ENCODE results near the gene WSCD2. TPM values are rescaled to one million over a fixed set of nuclear protein-coding genes. Genes with fewer than 3 reads are reported as not detected.

WSCD2 gene
- polyA plus RNA-seq, 1 donor from 2014 or later, result 5.8 TPM

DNA sequence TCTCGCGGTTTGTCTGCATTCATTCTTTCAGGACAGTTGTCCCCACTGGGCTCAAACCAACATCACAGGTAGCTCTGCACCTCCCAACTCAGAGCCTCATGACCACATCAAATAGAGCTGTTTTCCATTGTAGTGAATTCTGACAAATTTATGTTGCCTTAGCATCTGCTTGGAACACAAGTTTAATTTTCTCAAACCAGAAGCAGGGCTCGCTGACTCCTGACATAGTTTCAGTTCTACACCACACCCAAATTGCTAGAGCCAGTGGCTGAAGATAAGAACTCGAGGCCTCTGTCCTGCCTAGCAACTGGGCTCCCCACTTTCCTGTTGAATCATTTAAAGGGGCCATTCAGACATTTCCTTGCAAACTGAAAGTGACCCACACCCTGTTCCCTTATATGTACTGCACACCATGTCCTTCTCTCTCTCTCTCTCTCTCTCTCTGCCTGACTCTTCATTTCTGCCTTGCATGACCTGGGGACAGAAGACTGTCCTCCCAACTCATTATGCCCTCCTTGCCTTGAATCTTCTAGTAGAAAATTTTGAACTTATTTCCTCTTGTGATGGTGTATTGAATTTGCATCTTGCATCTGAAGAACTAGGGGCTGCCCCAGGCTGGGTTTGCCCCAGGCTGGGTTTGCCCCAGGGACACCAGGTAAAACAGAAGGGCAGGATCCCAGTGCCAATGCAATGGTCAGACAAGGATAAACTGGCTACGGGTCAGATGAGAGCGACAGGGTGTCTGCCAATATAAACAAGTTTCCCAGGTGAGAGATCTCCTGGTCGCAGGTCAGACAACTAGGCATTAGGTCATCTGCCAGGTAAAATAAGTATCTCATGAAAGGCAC lies 9.7 kb upstream of the WSCD2 start:
- no peaks in the 10 kb centered on the region for H3F3A ChIP-seq (ENCODE audit: insufficient read depth, low read length, poor library complexity, severe bottlenecking)
- H3K4me3 ChIP-seq (ENCODE audit: low read length), result no peak overlapping the region
- H3K27ac ChIP-seq (ENCODE audit: low read length), result no peak overlapping the region
- H2AFZ ChIP-seq (ENCODE audit: low read depth, low read length), result no peak overlapping the region
- no peaks in the 10 kb centered on the region for H3K79me2 ChIP-seq (replicated peaks; ENCODE audit: insufficient read depth, low read length)
- H3K27me3 ChIP-seq (ENCODE audit: insufficient read depth, low read depth, low read length), result no peaks in the 10 kb centered on the region
- H4K20me1 ChIP-seq (ENCODE audit: insufficient read depth), result no peaks in the 10 kb centered on the region
- no peak overlapping the region for H3K4me2 ChIP-seq (ENCODE audit: low read length)
- no peaks in the 10 kb centered on the region for H3K9me3 ChIP-seq (ENCODE audit: low read length)
- H3K9me2 ChIP-seq (ENCODE audit: insufficient read depth, low read length), result no peaks in the 10 kb centered on the region
- TF ChIP-seq CTCF (IDR thresholded peaks at IDR 0.05; ENCODE audit: poor library complexity, severe bottlenecking), result no peak
- H3K9ac ChIP-seq (ENCODE audit: low read length), result no peak overlapping the region
- H3K36me3 ChIP-seq (ENCODE audit: insufficient read depth, low read length), result no peaks in the 10 kb centered on the region

GRCh38 chr12:108119974-108120862 lies 8.9 kb upstream of the WSCD2 start:
- TF ChIP-seq CTCF (IDR thresholded peaks at IDR 0.05; ENCODE audit: poor library complexity, severe bottlenecking), result no peak
- TF ChIP-seq EZH2 (IDR thresholded peaks at IDR 0.05; ENCODE audit: borderline replicate concordance, insufficient read depth, low read length, poor library complexity, severe bottlenecking), result no peak
- TF ChIP-seq POLR2AphosphoS5 (IDR thresholded peaks at IDR 0.05), result no peak
- TF ChIP-seq MXI1 (conservative IDR thresholded peaks at IDR 0.05; ENCODE audit: poor library complexity, severe bottlenecking), result no peak
- TF ChIP-seq EP300 (conservative IDR thresholded peaks at IDR 0.05; ENCODE audit: poor library complexity, severe bottlenecking), result no peak
- TF ChIP-seq TAF1 (IDR thresholded peaks at IDR 0.05; ENCODE audit: low read depth), result no peak
- no peak for TF ChIP-seq SMC3 (conservative IDR thresholded peaks at IDR 0.05; ENCODE audit: poor library complexity)
- no peaks in the 10 kb centered on the region for H3K9me2 ChIP-seq (ENCODE audit: insufficient read depth, low read length)
- no peaks in the 10 kb centered on the region for H3K36me3 ChIP-seq (ENCODE audit: insufficient read depth, low read length)
- H3K27ac ChIP-seq (ENCODE audit: low read length), result no peak overlapping the region
- no peaks in the 10 kb centered on the region for H3K79me2 ChIP-seq (replicated peaks; ENCODE audit: insufficient read depth, low read length)
- H3K27me3 ChIP-seq (ENCODE audit: insufficient read depth, low read depth, low read length), result no peaks in the 10 kb centered on the region
- no peak overlapping the region for H3K9ac ChIP-seq (ENCODE audit: low read length)
- H4K20me1 ChIP-seq (ENCODE audit: insufficient read depth), result no peaks in the 10 kb centered on the region
- no peak overlapping the region for H3K4me3 ChIP-seq (ENCODE audit: low read length)
- no peaks in the 10 kb centered on the region for H3F3A ChIP-seq (ENCODE audit: insufficient read depth, low read length, poor library complexity, severe bottlenecking)
- H3K4me2 ChIP-seq (ENCODE audit: low read length), result no peak overlapping the region
- H3K9me3 ChIP-seq (ENCODE audit: low read length), result no peaks in the 10 kb centered on the region
- H2AFZ ChIP-seq (ENCODE audit: low read depth, low read length), result no peak overlapping the region

DNA sequence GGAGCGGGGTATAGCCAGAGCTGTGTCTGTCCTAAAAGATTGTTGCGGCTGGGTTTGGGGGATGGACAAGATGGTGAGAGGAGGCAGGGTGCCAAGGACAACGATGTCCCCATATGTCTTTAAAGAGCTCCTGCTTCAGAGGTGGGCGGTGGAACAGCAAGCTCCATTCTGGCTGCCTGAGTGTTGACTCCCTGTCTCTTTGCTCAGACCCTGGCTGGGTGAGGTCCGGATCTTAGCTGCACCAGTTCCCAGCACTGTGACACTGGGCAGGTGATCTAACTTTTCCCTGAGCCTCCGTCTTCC lies 8.3 kb upstream of the WSCD2 start:
- Histone ChIP-seq H3K27ac (ENCODE audit: low read length) (no peak overlapping the region), H3K4me3 (ENCODE audit: low read length) (no peak overlapping the region), H3K36me3 (ENCODE audit: insufficient read depth, low read length) (no peaks in the 10 kb centered on the region), H3K9me3 (ENCODE audit: low read length) (no peaks in the 10 kb centered on the region), H3F3A (ENCODE audit: insufficient read depth, low read length, poor library complexity, severe bottlenecking) (no peaks in the 10 kb centered on the region), H3K9me2 (ENCODE audit: insufficient read depth, low read length) (no peaks in the 10 kb centered on the region), H3K79me2 (replicated peaks; ENCODE audit: insufficient read depth, low read length) (no peaks in the 10 kb centered on the region), H2AFZ (ENCODE audit: low read depth, low read length) (no peak overlapping the region), H3K27me3 (ENCODE audit: insufficient read depth, low read depth, low read length) (no peaks in the 10 kb centered on the region), H4K20me1 (ENCODE audit: insufficient read depth) (no peaks in the 10 kb centered on the region), H3K9ac (ENCODE audit: low read length) (no peak overlapping the region), H3K4me2 (ENCODE audit: low read length) (no peak overlapping the region)
- TF ChIP-seq RAD21 (conservative IDR thresholded peaks at IDR 0.05), result no peak
- no peak for TF ChIP-seq EP300 (conservative IDR thresholded peaks at IDR 0.05; ENCODE audit: poor library complexity, severe bottlenecking)
- TF ChIP-seq SMC3 (conservative IDR thresholded peaks at IDR 0.05; ENCODE audit: poor library complexity), result no peak
- no peak for TF ChIP-seq TAF1 (IDR thresholded peaks at IDR 0.05; ENCODE audit: low read depth)
- no peak for TF ChIP-seq MXI1 (conservative IDR thresholded peaks at IDR 0.05; ENCODE audit: poor library complexity, severe bottlenecking)
- no peak for TF ChIP-seq POLR2AphosphoS5 (IDR thresholded peaks at IDR 0.05)
- TF ChIP-seq REST (IDR thresholded peaks at IDR 0.05; ENCODE audit: borderline replicate concordance), result no peak
- TF ChIP-seq EZH2 (IDR thresholded peaks at IDR 0.05; ENCODE audit: borderline replicate concordance, insufficient read depth, low read length, poor library complexity, severe bottlenecking), result no peak

Measured in neural cell (in vitro differentiated cells).